ENCODE measurements around the gene SPIB. TPM values are rescaled to one million over a fixed set of nuclear protein-coding genes. Genes with fewer than 3 reads are reported as not detected.

Gene SPIB
- total and polyA plus RNA-seq, 4 donors, result 0.09 to 5.0 (median 0.36) TPM

GRCh38 chr19:50430888-50431342, 12.2 kb downstream of the SPIB start:
- Histone ChIP-seq H3K9ac (ENCODE audit: low read depth in 1 of 2, low read length in 2 of 2) (peak overlapping the region in 1 of 2 donors; percentile 5), H3K4me1 (ENCODE audit: control insufficient read depth in 4 of 4, insufficient read depth in 4 of 4, low read length in 3 of 4) (peaks cover 2 to 9% (median 5%) of the 10 kb centered on the region in 4 donors), H3K9me3 (ENCODE audit: control insufficient read depth in 4 of 4, low read length in 3 of 4) (no peaks in the 10 kb centered on the region), H3K27me3 (ENCODE audit: control insufficient read depth in 4 of 4, insufficient read depth in 4 of 4, low read length in 3 of 4) (peaks cover 0 to 6% (median 0%) of the 10 kb centered on the region in 4 donors), H3K36me3 (ENCODE audit: control insufficient read depth in 4 of 4, insufficient read depth in 3 of 4, low read depth in 1 of 4, low read length in 3 of 4) (no peaks in the 10 kb centered on the region), H3K27ac (ENCODE audit: low read depth in 1 of 2, low read length in 2 of 2) (no peak overlapping the region), H3K4me3 (ENCODE audit: low read depth in 1 of 3, low read length in 3 of 3) (peak overlapping the region in 1 of 3 donors; percentile 72)
- no peak for DNase-seq (ENCODE audit: low spot score)
- TF ChIP-seq EGR1 (IDR thresholded peaks at IDR 0.05; ENCODE audit: low read depth in 2 of 2), result no peak
- no peak for TF ChIP-seq REST (IDR thresholded peaks at IDR 0.05)
- no peak for TF ChIP-seq SP1 (IDR thresholded peaks at IDR 0.05)
- no peak for TF ChIP-seq RAD21 (IDR thresholded peaks at IDR 0.05)
- TF ChIP-seq TAF1 (conservative IDR thresholded peaks at IDR 0.05), result no peak
- no peak for TF ChIP-seq CTCF (IDR thresholded peaks at IDR 0.05; ENCODE audit: low read depth, low read length, missing input control)
- TF ChIP-seq RXRA (IDR thresholded peaks at IDR 0.05), result no peak
- no peak for TF ChIP-seq HNF4A (conservative IDR thresholded peaks at IDR 0.05)
- TF ChIP-seq NR2F2 (IDR thresholded peaks at IDR 0.05), result no peak
- no peak for TF ChIP-seq ZBTB33 (IDR thresholded peaks at IDR 0.05)
- TF ChIP-seq HNF4G (IDR thresholded peaks at IDR 0.05), result no peak
- TF ChIP-seq GABPA (IDR thresholded peaks at IDR 0.05 in 1 of 2, conservative IDR thresholded peaks at IDR 0.05 in 1 of 2), result no peak
- no peak for TF ChIP-seq ATF3 (IDR thresholded peaks at IDR 0.05)
- no peak for TF ChIP-seq MAX (IDR thresholded peaks at IDR 0.05)
- TF ChIP-seq JUND (IDR thresholded peaks at IDR 0.05), result no peak
- 34% methylated on average over 13 of the region's 13 CpGs for WGBS

Measured in liver (tissue), 9 donors.